Keratinocyte (primary cell): Measurements from ENCODE around the gene REV1. TPM values are rescaled to one million over a fixed set of nuclear protein-coding genes. Genes with fewer than 3 reads are reported as not detected.
A peak's percentile ranks its signal among the peaks of the same experiment; 100 is the strongest.

Experiments
- DNase-seq: peaks from one replicate; pipeline ENCODE4 v3.0.0-alpha.2; 2011; ENCODE audit warnings: low read depth, missing footprints, low spot score
- FAIRE-seq: peaks from 2 replicates; lab custom pipeline; 2011; peaks lifted over from hg19 to GRCh38; lab: Jason Lieb, UNC
- H2AFZ ChIP-seq: 2 replicates; pipeline ENCODE4 v1.6.0; 2012; ENCODE audit warnings: low read length, control low read depth, inconsistent platforms; ENCODE audit not compliant: control insufficient read depth
- H3K27ac ChIP-seq: 2 replicates; pipeline ENCODE4 v1.5.1; 2011; ENCODE audit warnings: low read length; ENCODE audit not compliant: control insufficient read depth, insufficient read depth
- H3K27me3 ChIP-seq: 3 replicates; pipeline ENCODE4 v1.6.0; 2011; ENCODE audit warnings: low read length; ENCODE audit not compliant: control insufficient read depth, insufficient read depth; ENCODE audit errors: extremely low read depth
- H3K36me3 ChIP-seq, 2 experiments: 2 replicates in 1 of 2; 3 replicates in 1 of 2; pipeline ENCODE4 v1.5.1; 2011; ENCODE audit warnings: low read length in 2 of 2, mild to moderate bottlenecking in 1 of 2; ENCODE audit not compliant: control insufficient read depth in 2 of 2, insufficient read depth in 2 of 2; ENCODE audit errors: extremely low read depth in 1 of 2
- H3K4me1 ChIP-seq: 3 replicates; pipeline ENCODE4 v1.5.1; 2011; ENCODE audit warnings: low read length; ENCODE audit not compliant: control insufficient read depth, insufficient read depth; ENCODE audit errors: extremely low read depth
- H3K4me2 ChIP-seq: 3 replicates; pipeline ENCODE4 v1.6.0; 2011; ENCODE audit warnings: low read depth, low read length; ENCODE audit not compliant: control insufficient read depth, insufficient read depth; ENCODE audit errors: extremely low read depth
- H3K4me3 ChIP-seq, 3 experiments: fragments of 200-600 bp in 1 of 3; sonication (generic) in 1 of 3; 2 replicates in 2 of 3; 3 replicates in 1 of 3; pipeline ENCODE4 v1.5.1; 2011 to 2016; ENCODE audit warnings: low read length in 3 of 3, mild to moderate bottlenecking in 3 of 3, control low read depth in 2 of 3, inconsistent platforms in 1 of 3, low read depth in 1 of 3, mixed read lengths in 1 of 3, mixed run types in 1 of 3, moderate library complexity in 1 of 3; ENCODE audit not compliant: control insufficient read depth in 2 of 3, insufficient read depth in 2 of 3; ENCODE audit errors: extremely low read depth in 1 of 3
- H3K79me2 ChIP-seq: 2 replicates; pipeline ENCODE4 v1.6.0; 2012; ENCODE audit warnings: low read length; ENCODE audit not compliant: control insufficient read depth, insufficient read depth
- H3K9ac ChIP-seq: 3 replicates; pipeline ENCODE4 v1.6.0; 2011; ENCODE audit warnings: low read length; ENCODE audit not compliant: control insufficient read depth, insufficient read depth; ENCODE audit errors: extremely low read depth
- H3K9me1 ChIP-seq: 3 replicates; pipeline ENCODE4 v1.6.0; 2011; ENCODE audit warnings: low read length; ENCODE audit not compliant: control insufficient read depth, insufficient read depth; ENCODE audit errors: extremely low read depth
- H3K9me3 ChIP-seq: 2 replicates; pipeline ENCODE4 v1.5.1; 2012; ENCODE audit warnings: low read depth, low read length; ENCODE audit not compliant: control insufficient read depth
- H4K20me1 ChIP-seq: 3 replicates; pipeline ENCODE4 v1.6.0; 2011; ENCODE audit warnings: low read length; ENCODE audit not compliant: control insufficient read depth, insufficient read depth; ENCODE audit errors: extremely low read depth
- CTCF ChIP-seq, 3 experiments: IDR thresholded peaks in 1 of 3; conservative IDR thresholded peaks in 1 of 3; optimal IDR thresholded peaks in 1 of 3; 2 replicates in 2 of 3; 3 replicates in 1 of 3; pipeline versions ENCODE3 to v1.5.1; 2011; ENCODE audit warnings: low read length in 3 of 3, mild to moderate bottlenecking in 3 of 3, moderate library complexity in 2 of 3, control low read depth in 1 of 3, inconsistent platforms in 1 of 3; ENCODE audit not compliant: insufficient read depth in 2 of 3; ENCODE audit errors: extremely low read depth in 1 of 3
- EZH2 ChIP-seq: IDR thresholded peaks from one replicate; pipeline ENCODE4 v1.6.1; 2012; ENCODE audit warnings: inconsistent platforms, mild to moderate bottlenecking, low read length, moderate library complexity
- dilution Hi-C: fragments of 300-500 bp; cut with MboI; formaldehyde crosslinking; loops from one replicate; pipeline ENCODE4 v1.7.0; 2020; ENCODE audit warnings: low sequenced_read_pairs; ENCODE audit not compliant: extremely low pct_ligation_motif_present
- polyA plus RNA-seq, 5 experiments: library from polyadenylated mRNA; depleted of rRNA in 3 of 5; stranded (reverse) in 3 of 5; stranded (forward) in 1 of 5; unstranded in 1 of 5; fragments of >200 nt; gene quantifications; 1 replicate in 1 of 5; 2 replicates in 3 of 5; 3 replicates in 1 of 5; pipeline versions ENCODE4 v1.2.1 to v1.2.3, GENCODE V29; 2011 to 2012; ENCODE audit warnings: missing spikeins in 2 of 5, low read depth in 1 of 5, low replicate concordance in 1 of 5

Gene REV1
- polyA plus RNA-seq, 1 donor (not counting 4 experiments of a cell fraction or from before 2014, with no cell fraction given), result 56.4 TPM

- no peak overlapping the region for H3K9ac ChIP-seq
- H3K27me3 ChIP-seq, result no peaks in the 10 kb centered on the region
- DNase-seq, result no peak
- no peak overlapping the region for H2AFZ ChIP-seq
- no peak overlapping the region for H3K27ac ChIP-seq
- H3K4me3 ChIP-seq, result peak overlapping the region in 2 of 3 experiments; percentile 76 to 84
- H3K4me2 ChIP-seq, result peak overlapping the region; percentile 16
- no peak for FAIRE-seq
- H3K9me1 ChIP-seq, result no peaks in the 10 kb centered on the region
- H3K9me3 ChIP-seq, result no peaks in the 10 kb centered on the region
- H3K36me3 ChIP-seq, result no peaks in the 10 kb centered on the region
- TF ChIP-seq EZH2, result no peak
- TF ChIP-seq CTCF (optimal IDR thresholded peaks at IDR 0.05 in 1 of 3, IDR thresholded peaks at IDR 0.05 in 1 of 3, conservative IDR thresholded peaks at IDR 0.05 in 1 of 3; ENCODE audit: extremely low read depth in 1 of 3, insufficient read depth in 2 of 3, low read length in 3 of 3), result no peak
- peaks cover 65% of the 10 kb centered on the region for H3K79me2 ChIP-seq
- H3K4me1 ChIP-seq, result peaks cover 45% of the 10 kb centered on the region
- H4K20me1 ChIP-seq, result no peaks in the 10 kb centered on the region
- dilution Hi-C loops, result no loop called here
Observed at GRCh38 chr2:99487906-99488305, 1.9 kb downstream of the REV1 start.

GRCh38 chr2:99485824-99486223 is 4.0 kb downstream of the REV1 start:
- H2AFZ ChIP-seq, result no peak overlapping the region
- dilution Hi-C loops, result no loop called here
- H3K4me3 ChIP-seq, result peak overlapping the region in 2 of 3 experiments; percentile 54 to 60
- H3K9ac ChIP-seq, result peak overlapping the region; percentile 52
- no peak for DNase-seq
- TF ChIP-seq CTCF (optimal IDR thresholded peaks at IDR 0.05 in 1 of 3, IDR thresholded peaks at IDR 0.05 in 1 of 3, conservative IDR thresholded peaks at IDR 0.05 in 1 of 3; ENCODE audit: extremely low read depth in 1 of 3, insufficient read depth in 2 of 3, low read length in 3 of 3) (no peak), EZH2 (no peak)
- no peaks in the 10 kb centered on the region for H3K9me1 ChIP-seq
- H3K79me2 ChIP-seq, result peaks cover 86% of the 10 kb centered on the region
- peaks cover 58% of the 10 kb centered on the region for H3K4me1 ChIP-seq
- H4K20me1 ChIP-seq, result no peaks in the 10 kb centered on the region
- no peaks in the 10 kb centered on the region for H3K9me3 ChIP-seq
- H3K27me3 ChIP-seq, result no peaks in the 10 kb centered on the region
- FAIRE-seq, result no peak
- H3K27ac ChIP-seq, result peak overlapping the region; percentile 65
- peaks cover 0 to 1% of the 10 kb centered on the region in 2 experiments for H3K36me3 ChIP-seq
- H3K4me2 ChIP-seq, result peak overlapping the region; percentile 76
